Measurements from ENCODE around the gene NAT14. TPM values are rescaled to one million over a fixed set of nuclear protein-coding genes. Genes with fewer than 3 reads are reported as not detected.
A peak's percentile ranks its signal among the peaks of the same experiment; 100 is the strongest.
"Not testable (repeated sequence)": the region's sequence is repeated elsewhere in the genome, so short reads cannot be mapped to it uniquely, and the experiment has no call there.

Gene NAT14
- total and polyA plus RNA-seq, 2 of the 8 experiments (the other 6 are each of a cell fraction or from before 2014, with no cell fraction given) = 47.1 to 71.2 TPM

DNA sequence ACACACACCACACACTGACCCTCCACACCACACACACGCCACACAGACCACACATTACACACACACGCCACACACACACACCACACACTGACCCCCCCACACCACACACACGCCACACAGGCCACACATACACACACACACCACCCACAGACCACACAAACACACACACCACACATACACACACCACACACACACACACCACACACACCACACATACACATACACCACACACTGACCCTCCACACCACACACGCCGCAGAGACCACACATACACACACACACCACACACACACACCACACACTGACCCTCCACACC lies 36.9 kb upstream of the NAT14 start:
- 89% methylated on average over 5 of the region's 5 CpGs; no CpG with 5 or more reads in 1 of the 2 experiments for WGBS, 2 experiments (ENCODE audit: extremely low coverage in 1 of 2, insufficient coverage in 1 of 2, insufficient read length in 1 of 2, insufficient replicate concordance in 2 of 2, low coverage in 1 of 2, low lambda C conversion rate in 2 of 2, missing lambda C conversion rate in 1 of 2)
- POLR2A ChIA-PET (ENCODE audit: partially characterized antibody); H3K9ac ChIP-seq (replicated peaks in 1 of 4; ENCODE audit: extremely low read depth in 1 of 4, low read depth in 3 of 4, low read length in 3 of 4): not testable (repeated sequence)

More for the DNA sequence above, 36.9 kb upstream of the NAT14 start:
- H3K4ac ChIP-seq (replicated peaks; ENCODE audit: insufficient read length, low read depth, low read length); H2BK20ac ChIP-seq (ENCODE audit: low read length); H3K4me3 ChIP-seq (ENCODE audit: extremely low read depth in 1 of 4, insufficient read depth in 2 of 4, low read depth in 3 of 4, low read length in 4 of 4); H4K5ac ChIP-seq (ENCODE audit: insufficient read length, low read depth, low read length); H2BK120ac ChIP-seq (replicated peaks; ENCODE audit: low read depth, low read length); H2BK5ac ChIP-seq (ENCODE audit: low read depth, low read length); H3K4me1 ChIP-seq (replicated peaks in 1 of 4; ENCODE audit: control insufficient read depth in 3 of 4, insufficient read depth in 4 of 4, low read length in 3 of 4); H2BK15ac ChIP-seq (ENCODE audit: low read length); H3K79me1 ChIP-seq (ENCODE audit: low read depth, low read length); H3K36me3 ChIP-seq (ENCODE audit: control insufficient read depth in 2 of 4, insufficient read depth in 4 of 4, low read length in 3 of 4); H3K23ac ChIP-seq (ENCODE audit: insufficient read length); H3K4me2 ChIP-seq (ENCODE audit: insufficient read depth in 1 of 2, low read depth in 2 of 2, low read length in 2 of 2); H4K8ac ChIP-seq (ENCODE audit: extremely low read depth, insufficient read depth, low read length); H3K27ac ChIP-seq (ENCODE audit: low read depth, low read length); DNase-seq (ENCODE audit: low read depth in 1 of 2, low spot score in 2 of 2); H3K14ac ChIP-seq (ENCODE audit: insufficient read length); H3K79me2 ChIP-seq (ENCODE audit: control insufficient read depth in 1 of 2, insufficient read depth in 2 of 2, low read length in 2 of 2); H2BK12ac ChIP-seq (ENCODE audit: low read depth, low read length); H3K18ac ChIP-seq (ENCODE audit: extremely low read depth, low read length); FAIRE-seq; H4K91ac ChIP-seq (replicated peaks; ENCODE audit: insufficient read length, low read length); H3K9me3 ChIP-seq (ENCODE audit: insufficient read depth in 2 of 2, low read depth in 1 of 2, low read length in 1 of 2); H2AFZ ChIP-seq (ENCODE audit: low read length): not testable (repeated sequence)
- Histone ChIP-seq H3K56ac (replicated peaks; ENCODE audit: insufficient read length, low read depth, low read length) (peak overlapping the region; percentile 82), H4K20me1 (replicated peaks in 1 of 2; ENCODE audit: control insufficient read depth in 1 of 2, insufficient read depth in 2 of 2, low read length in 2 of 2) (peaks cover 3 to 16% of the 10 kb centered on the region in 2 experiments), H2AK5ac (ENCODE audit: low read depth, low read length) (peak overlapping the region; percentile 68; the same call in 1 of the 2 replicates), H3K27me3 (replicated peaks in 1 of 4; ENCODE audit: control insufficient read depth in 3 of 4, extremely low read depth in 1 of 4, insufficient read depth in 3 of 4, low read length in 3 of 4) (peaks cover 55 to 89% (median 85%) of the 10 kb centered on the region in 4 experiments), H3K23me2 (ENCODE audit: low read depth, low read length) (peaks cover 20% of the 10 kb centered on the region; the same call in 1 of the 2 replicates)
- CTCF ChIA-PET (ENCODE audit: partially characterized antibody) = interaction anchor here (0.9 to 1.6 kb wide), 2 partner anchors 7 to 11 kb away, joined by 3 to 5 read pairs; no protein-coding TSS in a partner anchor
